ENCODE data around the gene STKLD1.

STKLD1 gene

DNA sequence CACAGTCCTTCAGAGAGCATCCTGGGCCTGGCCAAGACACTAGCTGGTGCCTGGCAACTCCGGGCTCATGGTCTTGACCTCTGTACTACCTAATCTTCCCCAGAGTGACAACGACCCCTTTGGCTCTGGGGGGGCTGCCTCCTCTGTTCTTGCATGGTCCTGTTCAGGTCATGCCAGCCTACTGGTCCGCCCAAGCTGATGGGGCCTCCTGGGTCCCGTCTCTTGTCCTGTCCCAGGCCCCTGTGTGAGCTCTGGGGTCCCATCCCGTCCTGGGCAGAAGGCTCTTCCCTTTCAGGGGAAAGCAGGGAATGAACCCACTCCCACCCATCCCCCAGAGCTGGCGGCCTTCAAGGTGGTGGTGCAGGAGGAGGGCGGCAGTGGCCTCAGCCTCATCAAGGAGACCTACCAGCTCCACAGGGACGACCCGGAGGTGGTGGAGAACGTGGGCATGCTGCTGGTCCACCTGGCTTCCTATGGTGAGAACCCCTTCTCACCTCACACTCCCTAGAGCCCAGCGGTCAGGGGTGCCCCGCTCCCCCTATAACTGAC is 28.4 kb downstream of the STKLD1 start:
- no peaks in the 10 kb centered on the region for H3K36me3 ChIP-seq (replicated peaks; ENCODE audit: insufficient read depth, low read length)
- no peaks in the 10 kb centered on the region for H3K79me2 ChIP-seq (ENCODE audit: low read length)
- TF ChIP-seq, protein P1, sequence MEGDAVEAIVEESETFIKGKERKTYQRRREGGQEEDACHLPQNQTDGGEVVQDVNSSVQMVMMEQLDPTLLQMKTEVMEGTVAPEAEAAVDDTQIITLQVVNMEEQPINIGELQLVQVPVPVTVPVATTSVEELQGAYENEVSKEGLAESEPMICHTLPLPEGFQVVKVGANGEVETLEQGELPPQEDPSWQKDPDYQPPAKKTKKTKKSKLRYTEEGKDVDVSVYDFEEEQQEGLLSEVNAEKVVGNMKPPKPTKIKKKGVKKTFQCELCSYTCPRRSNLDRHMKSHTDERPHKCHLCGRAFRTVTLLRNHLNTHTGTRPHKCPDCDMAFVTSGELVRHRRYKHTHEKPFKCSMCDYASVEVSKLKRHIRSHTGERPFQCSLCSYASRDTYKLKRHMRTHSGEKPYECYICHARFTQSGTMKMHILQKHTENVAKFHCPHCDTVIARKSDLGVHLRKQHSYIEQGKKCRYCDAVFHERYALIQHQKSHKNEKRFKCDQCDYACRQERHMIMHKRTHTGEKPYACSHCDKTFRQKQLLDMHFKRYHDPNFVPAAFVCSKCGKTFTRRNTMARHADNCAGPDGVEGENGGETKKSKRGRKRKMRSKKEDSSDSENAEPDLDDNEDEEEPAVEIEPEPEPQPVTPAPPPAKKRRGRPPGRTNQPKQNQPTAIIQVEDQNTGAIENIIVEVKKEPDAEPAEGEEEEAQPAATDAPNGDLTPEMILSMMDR (IDR thresholded peaks at IDR 0.05; ENCODE audit: low read length): no peak
- TF ChIP-seq EZH2phosphoT487 (IDR thresholded peaks at IDR 0.05; ENCODE audit: low read length): no peak
- no peak for TF ChIP-seq EZH2 (optimal IDR thresholded peaks at IDR 0.05; ENCODE audit: low read depth, low read length)
- H3K9me2 ChIP-seq (replicated peaks; ENCODE audit: insufficient read depth, low read length): no peaks in the 10 kb centered on the region
- H3K4me2 ChIP-seq (ENCODE audit: low read depth, low read length): no peak overlapping the region
- H3K4me3 ChIP-seq (ENCODE audit: low read length): no peak overlapping the region
- H3K9me3 ChIP-seq (replicated peaks; ENCODE audit: insufficient read depth, low read length): no peaks in the 10 kb centered on the region
- no peaks in the 10 kb centered on the region for H3K4me1 ChIP-seq (ENCODE audit: low read length)
- H4K20me1 ChIP-seq (ENCODE audit: insufficient read depth, low read length): no peaks in the 10 kb centered on the region
- no peak overlapping the region for H3K27ac ChIP-seq (ENCODE audit: low read length)
- no peaks in the 10 kb centered on the region for H3F3A ChIP-seq (ENCODE audit: insufficient read depth, low read length)
- no peaks in the 10 kb centered on the region for H3K27me3 ChIP-seq (replicated peaks; ENCODE audit: insufficient read depth, low read length)
- no peak for DNase-seq
- no peak overlapping the region for H3K9ac ChIP-seq (ENCODE audit: low read length)
- H2AFZ ChIP-seq (ENCODE audit: low read length): no peak overlapping the region

DNA sequence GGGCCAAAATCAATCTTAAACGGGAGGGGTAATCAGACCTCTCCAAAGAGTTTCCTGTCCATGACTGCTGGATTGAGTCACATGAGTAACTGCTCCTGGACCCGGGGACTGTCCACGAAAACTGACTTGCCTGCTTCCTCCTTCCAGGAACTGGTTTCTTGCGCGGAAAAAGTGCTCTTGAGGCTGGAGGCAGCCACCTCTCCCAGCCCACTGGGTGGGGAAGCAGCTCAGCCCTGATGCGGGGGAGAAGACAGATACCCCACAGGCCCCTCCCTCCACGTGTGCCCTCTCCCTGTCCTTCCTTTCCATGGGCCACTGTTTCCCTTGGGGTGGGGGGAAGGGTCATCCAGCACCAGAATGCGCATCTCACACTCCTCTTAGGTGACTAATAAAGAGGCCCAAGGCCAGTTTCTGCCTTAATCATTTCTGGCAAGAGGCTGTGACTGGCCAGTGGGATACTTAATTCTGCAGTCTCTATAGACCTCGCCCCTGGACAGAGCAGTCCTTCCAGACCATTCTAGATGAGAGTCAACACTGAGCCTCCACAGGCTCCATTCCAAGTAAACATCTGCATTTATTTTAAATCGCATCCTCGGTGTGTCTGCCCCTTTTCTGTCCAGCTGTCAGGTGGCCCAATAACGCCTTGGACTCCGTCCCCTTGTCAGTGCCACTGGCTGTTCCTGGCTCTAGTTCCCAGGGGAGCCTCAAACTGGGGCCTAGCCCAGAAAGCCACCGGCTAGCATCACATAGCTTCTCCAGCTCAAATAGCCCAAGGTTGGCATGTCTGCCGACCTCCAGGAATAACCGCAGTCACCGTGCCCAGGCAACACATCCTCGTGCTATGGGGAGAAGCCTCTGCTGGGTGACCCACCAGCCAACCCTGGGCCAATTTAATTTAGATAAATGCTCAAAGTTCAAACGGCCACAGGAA is 29.6 kb downstream of the STKLD1 start:
- H3K79me2 ChIP-seq (ENCODE audit: low read length): no peaks in the 10 kb centered on the region
- H3K4me1 ChIP-seq (ENCODE audit: low read length): no peaks in the 10 kb centered on the region
- H3K4me3 ChIP-seq (ENCODE audit: low read length): no peak overlapping the region
- H3K36me3 ChIP-seq (replicated peaks; ENCODE audit: insufficient read depth, low read length): no peaks in the 10 kb centered on the region
- no peak for DNase-seq
- no peak overlapping the region for H2AFZ ChIP-seq (ENCODE audit: low read length)
- TF ChIP-seq EZH2phosphoT487 (IDR thresholded peaks at IDR 0.05; ENCODE audit: low read length) (no peak), EZH2 (optimal IDR thresholded peaks at IDR 0.05; ENCODE audit: low read depth, low read length) (no peak)
- TF ChIP-seq, protein P1 (IDR thresholded peaks at IDR 0.05; ENCODE audit: low read length): no peak
- H4K20me1 ChIP-seq (ENCODE audit: insufficient read depth, low read length): no peaks in the 10 kb centered on the region
- no peaks in the 10 kb centered on the region for H3K9me3 ChIP-seq (replicated peaks; ENCODE audit: insufficient read depth, low read length)
- no peaks in the 10 kb centered on the region for H3K27me3 ChIP-seq (replicated peaks; ENCODE audit: insufficient read depth, low read length)
- no peak overlapping the region for H3K9ac ChIP-seq (ENCODE audit: low read length)
- H3K27ac ChIP-seq (ENCODE audit: low read length): no peak overlapping the region
- no peak overlapping the region for H3K4me2 ChIP-seq (ENCODE audit: low read depth, low read length)
- H3K9me2 ChIP-seq (replicated peaks; ENCODE audit: insufficient read depth, low read length): no peaks in the 10 kb centered on the region
- H3F3A ChIP-seq (ENCODE audit: insufficient read depth, low read length): no peaks in the 10 kb centered on the region

DNA sequence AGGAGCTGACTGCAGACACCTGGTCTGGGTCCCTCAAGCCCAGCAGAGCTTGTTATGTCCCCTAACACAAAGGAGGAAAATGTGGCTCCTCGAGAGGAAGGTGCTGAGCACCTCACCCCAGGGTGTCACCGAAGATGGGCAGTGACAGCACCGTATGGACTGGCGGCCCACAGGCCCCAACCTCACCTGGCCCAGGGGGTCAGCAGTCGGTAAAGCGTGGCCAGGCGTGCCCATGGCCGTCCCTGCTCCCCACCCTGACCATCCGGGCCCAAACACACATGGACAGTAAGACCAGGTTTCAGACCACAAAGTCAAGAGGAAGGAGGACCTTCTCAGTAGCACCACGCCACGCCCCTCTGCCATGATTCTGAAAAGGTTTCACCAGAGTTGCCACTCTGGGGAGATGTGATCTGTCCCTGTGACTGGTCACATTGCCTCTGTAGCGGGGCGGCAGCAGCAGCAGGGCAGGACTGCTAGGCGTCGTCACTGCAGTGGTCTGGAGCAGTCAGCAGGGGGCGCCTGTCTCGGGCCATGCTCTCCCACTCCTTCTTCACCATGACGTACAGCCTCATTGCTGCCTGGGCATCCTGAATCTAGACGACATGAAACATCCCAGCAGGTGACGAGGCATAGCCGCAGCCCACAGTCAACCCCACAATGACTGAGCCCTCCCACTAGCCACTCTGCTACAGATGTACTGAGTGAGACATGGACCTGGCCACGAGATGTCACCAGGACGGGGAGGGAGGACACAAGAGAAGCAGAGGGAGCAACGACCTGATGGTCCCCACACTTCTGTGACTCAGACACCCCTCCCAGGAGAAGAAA is 30.5 kb downstream of the STKLD1 start:
- Histone ChIP-seq H3K9me3 (replicated peaks; ENCODE audit: insufficient read depth, low read length) (no peaks in the 10 kb centered on the region), H3K36me3 (replicated peaks; ENCODE audit: insufficient read depth, low read length) (no peaks in the 10 kb centered on the region), H3K4me1 (ENCODE audit: low read length) (no peaks in the 10 kb centered on the region), H3K9ac (ENCODE audit: low read length) (no peak overlapping the region), H3K27me3 (replicated peaks; ENCODE audit: insufficient read depth, low read length) (no peaks in the 10 kb centered on the region), H3K4me3 (ENCODE audit: low read length) (no peak overlapping the region), H2AFZ (ENCODE audit: low read length) (no peak overlapping the region), H3K27ac (ENCODE audit: low read length) (no peak overlapping the region), H3K9me2 (replicated peaks; ENCODE audit: insufficient read depth, low read length) (no peaks in the 10 kb centered on the region), H4K20me1 (ENCODE audit: insufficient read depth, low read length) (no peaks in the 10 kb centered on the region), H3K4me2 (ENCODE audit: low read depth, low read length) (no peak overlapping the region), H3K79me2 (ENCODE audit: low read length) (no peaks in the 10 kb centered on the region), H3F3A (ENCODE audit: insufficient read depth, low read length) (no peaks in the 10 kb centered on the region)
- TF ChIP-seq, protein P1 (IDR thresholded peaks at IDR 0.05; ENCODE audit: low read length): peak; percentile 90
- TF ChIP-seq EZH2phosphoT487 (IDR thresholded peaks at IDR 0.05; ENCODE audit: low read length): no peak
- DNase-seq: peak; percentile 43

All from MM.1S (cell line).